Inferior parietal cortex (tissue), 1 donor: ENCODE data around the gene RAD51B.
"Not testable (repeated sequence)": the region's sequence is repeated elsewhere in the genome, so short reads cannot be mapped to it uniquely, and the experiment has no call there.

ENCODE experiments used
- DNase-seq: peaks from one replicate; pipeline ENCODE4 v3.0.0-alpha.2; 2016; ENCODE audit errors: extremely low spot score

Gene RAD51B

DNA sequence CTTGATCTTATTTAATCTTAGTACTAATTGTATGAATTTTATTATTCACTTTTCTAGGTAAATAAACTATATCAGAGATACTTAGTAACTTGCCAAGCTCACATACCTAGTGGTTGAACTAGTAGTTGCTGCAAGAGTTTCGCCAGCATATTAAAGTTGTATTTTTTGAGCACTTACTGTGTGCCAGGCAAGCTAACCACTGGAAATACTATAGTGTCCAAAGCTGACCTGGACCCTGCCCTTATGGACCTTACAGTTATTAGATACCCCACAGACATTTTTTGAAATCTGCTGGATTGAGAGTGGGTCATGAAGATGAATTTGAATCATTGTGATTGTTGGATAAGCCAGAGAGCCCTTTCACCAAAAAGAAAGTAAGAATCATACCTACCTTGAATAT lies 125.0 kb downstream of the RAD51B start:
- DNase-seq: no peak

GRCh38 chr14:67949771-67950170 lies 130.2 kb downstream of the RAD51B start:
- no peak for DNase-seq

GRCh38 chr14:67950386-67950785 lies 130.8 kb downstream of the RAD51B start:
- DNase-seq: no peak

- DNase-seq: no peak
Observed at GRCh38 chr14:67951529-67952135, 132.1 kb downstream of the RAD51B start.

- DNase-seq: no peak
Observed at GRCh38 chr14:67952381-67952780, 132.8 kb downstream of the RAD51B start.

DNA sequence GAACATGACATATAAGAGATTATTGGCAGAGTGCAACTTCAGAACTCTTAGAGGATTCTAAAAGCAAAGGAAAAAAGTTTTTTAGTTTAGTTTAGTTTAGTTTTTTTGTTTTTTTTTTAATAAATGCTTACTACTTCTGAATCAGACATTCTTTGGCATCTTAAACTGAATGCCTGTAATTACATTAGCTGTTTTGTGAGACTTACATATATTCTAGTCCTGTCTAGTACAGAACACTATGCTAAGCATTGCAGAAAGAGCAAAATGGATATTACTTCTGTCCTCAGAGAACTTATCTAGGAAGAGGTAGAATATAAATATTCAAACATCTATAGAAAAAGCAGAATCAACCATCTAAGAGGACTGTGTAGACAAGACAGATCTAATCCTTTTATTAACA lies 133.2 kb downstream of the RAD51B start:
- DNase-seq: no peak

- DNase-seq: no peak
Observed at GRCh38 chr14:67955261-67955660, 135.7 kb downstream of the RAD51B start.

DNA sequence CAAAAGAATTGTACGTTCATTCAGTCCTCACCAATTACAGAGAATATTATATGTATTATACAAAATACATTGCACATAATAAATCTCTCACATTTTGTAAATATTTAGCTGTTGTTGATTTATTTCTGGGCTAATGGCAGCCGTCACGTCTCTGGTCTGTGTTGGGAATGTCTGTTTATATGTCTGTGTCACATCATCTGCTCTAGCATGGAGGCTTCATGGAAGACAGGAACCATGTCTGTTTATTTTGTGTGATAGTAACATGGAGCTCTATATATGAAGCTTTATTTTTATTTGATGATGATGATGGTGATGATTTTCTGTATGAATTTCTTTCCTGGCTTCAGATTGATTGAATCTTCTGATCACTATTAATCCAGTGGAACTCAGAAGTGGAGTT lies 138.4 kb downstream of the RAD51B start:
- DNase-seq: no peak

GRCh38 chr14:67961676-67962075 lies 142.1 kb downstream of the RAD51B start:
- DNase-seq: no peak

GRCh38 chr14:67962215-67962644 lies 142.7 kb downstream of the RAD51B start:
- DNase-seq: no peak

GRCh38 chr14:67963545-67963944 lies 144.0 kb downstream of the RAD51B start:
- no peak for DNase-seq

GRCh38 chr14:67963960-67964812 lies 144.6 kb downstream of the RAD51B start:
- no peak for DNase-seq

DNA sequence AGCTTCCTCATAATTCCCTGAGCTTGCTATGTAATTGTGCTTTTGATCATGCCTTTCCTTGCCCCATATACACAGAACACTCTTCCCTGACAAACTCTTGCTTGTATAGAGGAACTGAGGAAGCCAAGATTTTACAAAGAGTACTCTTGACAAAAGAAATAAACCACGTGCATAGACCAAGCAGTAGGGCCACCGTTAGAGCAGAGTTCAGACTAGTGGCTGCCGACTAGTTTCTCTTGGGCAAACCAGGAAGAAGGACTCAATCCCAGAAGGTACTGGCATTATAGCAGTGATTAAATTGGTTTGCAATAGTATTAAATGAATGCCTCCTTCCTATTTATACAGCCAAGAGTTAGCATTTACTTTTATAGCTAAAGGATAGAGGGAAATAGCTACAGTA lies 146.1 kb downstream of the RAD51B start:
- no peak for DNase-seq

DNA sequence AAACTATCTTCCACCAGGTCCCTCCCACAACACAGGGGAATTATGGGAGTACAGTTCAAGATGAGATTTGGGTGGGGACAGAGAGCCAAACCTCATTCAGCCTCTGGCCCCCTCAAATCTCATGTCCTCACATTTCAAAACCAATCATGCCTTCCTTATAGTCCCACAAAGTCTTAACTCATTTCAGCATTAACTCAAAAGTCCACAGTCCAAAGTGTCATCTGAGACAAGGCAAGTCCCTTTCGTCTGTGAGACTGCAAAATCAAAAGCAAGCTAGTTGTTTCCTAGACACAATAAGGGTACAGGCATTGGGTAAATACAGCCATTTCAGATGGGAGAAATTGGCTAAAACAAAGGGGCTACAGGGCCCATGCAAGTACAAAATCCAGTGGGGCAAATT lies 147.6 kb downstream of the RAD51B start:
- no peak for DNase-seq

- not testable (repeated sequence) for DNase-seq
Observed at GRCh38 chr14:67967970-67968369, 148.4 kb downstream of the RAD51B start.

- no peak for DNase-seq
Observed at GRCh38 chr14:67970923-67971322, 151.3 kb downstream of the RAD51B start.

DNA sequence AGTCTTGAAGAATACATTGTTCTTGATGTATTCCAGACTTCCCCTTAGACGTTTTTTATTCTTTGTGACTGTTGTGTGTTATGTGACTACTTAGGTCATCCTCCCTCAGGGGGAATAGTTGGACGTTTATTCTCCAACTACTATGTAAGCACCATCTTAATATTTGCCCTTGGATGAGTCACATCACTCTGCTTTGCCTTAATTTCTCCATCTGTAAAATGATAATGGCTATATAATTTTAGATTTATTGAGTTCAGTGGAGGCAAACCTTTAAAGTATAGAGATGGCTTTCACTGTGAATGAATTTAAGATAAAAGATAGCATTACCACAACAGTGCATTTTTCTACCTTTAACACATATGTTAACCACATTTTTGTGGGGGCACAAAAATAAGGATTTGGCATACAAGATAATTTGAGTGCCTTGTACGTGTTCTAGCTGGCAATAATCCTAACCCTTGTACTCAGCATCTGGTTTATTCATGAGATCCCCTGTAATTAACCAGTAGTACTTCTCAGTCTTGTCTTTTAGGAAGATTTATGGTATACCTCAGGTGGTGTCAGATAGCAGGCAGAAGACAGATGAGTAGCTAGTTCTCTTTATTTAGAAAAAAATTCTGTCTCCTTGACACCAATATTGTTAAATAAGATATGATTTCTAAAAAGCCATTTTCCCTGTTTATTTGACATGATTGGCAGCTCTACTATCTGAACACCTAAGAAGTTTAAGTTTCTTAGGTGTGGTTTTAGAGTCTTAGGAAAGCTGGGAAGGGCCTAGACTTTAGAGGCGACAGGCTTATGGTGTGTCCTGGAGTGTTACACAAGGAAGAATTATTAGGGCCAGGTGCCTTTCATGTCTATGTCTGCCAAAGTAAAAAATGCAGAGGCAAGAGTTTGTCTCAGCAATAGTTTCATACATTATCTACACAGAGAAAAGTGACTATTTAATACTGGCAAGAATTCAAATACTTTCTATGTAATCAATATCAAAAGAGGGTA lies 152.3 kb downstream of the RAD51B start:
- DNase-seq: no peak

- no peak for DNase-seq
Observed at GRCh38 chr14:67973436-67973835, 153.9 kb downstream of the RAD51B start.

DNA sequence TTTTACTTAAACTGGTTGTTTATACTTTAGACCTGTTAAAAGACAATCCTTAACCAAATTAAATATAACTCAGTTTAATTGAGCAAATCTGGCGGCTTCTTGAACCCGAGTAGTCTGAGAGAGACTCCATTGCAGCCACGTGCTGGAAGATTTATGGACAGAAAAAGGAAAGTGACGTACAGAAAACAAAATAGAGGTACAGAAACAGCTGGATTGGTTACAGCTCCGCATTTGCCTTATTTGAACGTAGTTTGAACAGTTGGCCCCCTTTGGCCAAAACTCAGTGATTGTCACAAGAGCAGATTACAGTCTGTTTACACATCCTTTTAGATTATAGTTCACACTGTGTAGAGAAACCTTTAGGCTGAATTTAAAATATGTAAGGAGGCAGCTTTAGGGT lies 155.9 kb downstream of the RAD51B start:
- DNase-seq: no peak

DNA sequence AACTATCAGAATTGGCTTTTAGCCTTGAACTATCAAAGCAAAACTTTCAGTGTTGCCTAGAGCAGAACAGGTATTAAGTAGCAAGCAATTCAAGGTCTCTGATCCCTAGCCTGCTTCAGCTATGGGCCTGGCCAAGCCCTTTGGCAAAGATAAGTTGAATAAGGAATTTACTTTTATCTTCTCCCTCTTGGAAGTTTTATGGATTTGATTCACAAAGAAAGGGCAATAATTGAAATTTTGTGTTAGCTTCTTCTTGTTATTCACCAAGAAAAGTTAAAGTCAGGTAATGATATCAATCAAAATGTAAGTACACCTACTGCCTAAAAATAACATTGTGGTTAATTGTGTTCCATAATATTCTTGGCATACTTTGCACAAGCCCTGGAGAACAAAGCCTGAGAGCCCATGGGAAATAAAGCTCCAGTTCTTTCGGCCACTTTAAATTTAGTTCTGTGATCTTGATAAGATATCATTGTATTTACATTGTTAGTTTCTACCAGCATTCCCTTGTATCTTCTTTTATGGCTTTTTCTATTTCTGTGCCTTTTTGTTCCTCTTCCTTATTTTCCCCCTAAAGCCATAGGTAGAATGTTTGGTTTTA lies 158.0 kb downstream of the RAD51B start:
- no peak for DNase-seq

DNA sequence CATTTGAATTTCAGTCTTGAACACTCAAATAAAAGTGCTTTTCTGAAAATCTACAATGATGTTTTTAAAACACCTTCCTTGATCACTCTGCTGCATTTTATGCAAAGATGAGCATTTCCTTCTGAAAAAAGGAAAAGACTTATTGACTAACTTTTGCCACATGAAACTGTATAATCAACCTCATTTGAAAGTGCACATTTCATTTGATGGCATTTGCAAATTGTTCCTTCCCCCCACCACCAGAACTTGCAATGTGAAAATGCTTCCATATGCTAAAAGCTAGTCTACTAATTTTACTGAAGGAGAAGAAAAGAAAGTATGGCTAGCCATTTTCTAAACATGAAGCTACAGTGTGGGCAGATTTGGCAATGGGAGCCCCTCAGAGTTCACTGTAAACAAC lies 159.2 kb downstream of the RAD51B start:
- no peak for DNase-seq
